Neuronal stem cell (in vitro differentiated cells): Measurements from ENCODE around the gene LRRC25.

Source experiments
- DNase-seq: peaks from one replicate; pipeline ENCODE4 v3.0.0-alpha.2; 2013; ENCODE audit warnings: low spot score
- H2AFZ ChIP-seq: one replicate; pipeline ENCODE4 v1.6.1; 2013; ENCODE audit warnings: mild to moderate bottlenecking, low read length, inconsistent platforms
- H2AK5ac ChIP-seq: 2 replicates; pipeline ENCODE4 v1.6.1; 2013; ENCODE audit warnings: low read depth, mild to moderate bottlenecking, inconsistent platforms, low read length, moderate library complexity, mixed read lengths
- H2BK120ac ChIP-seq: 2 replicates; pipeline ENCODE4 v1.6.1; 2013; ENCODE audit warnings: low read depth, mild to moderate bottlenecking, inconsistent platforms, low read length, moderate library complexity, mixed read lengths
- H2BK12ac ChIP-seq: one replicate; pipeline ENCODE4 v1.6.1; 2013; ENCODE audit warnings: low read length, inconsistent platforms
- H2BK15ac ChIP-seq: 2 replicates; pipeline ENCODE4 v1.6.1; 2013; ENCODE audit warnings: mild to moderate bottlenecking, low read length, inconsistent platforms, mixed read lengths
- H2BK5ac ChIP-seq: one replicate; pipeline ENCODE4 v1.6.1; 2013; ENCODE audit warnings: inconsistent platforms, mild to moderate bottlenecking, low read length, moderate library complexity
- H3K14ac ChIP-seq: one replicate; pipeline ENCODE4 v1.6.1; 2013; ENCODE audit warnings: low read length, inconsistent platforms
- H3K18ac ChIP-seq: 2 replicates; pipeline ENCODE4 v1.6.1; 2013; ENCODE audit warnings: low read length, inconsistent platforms
- H3K23ac ChIP-seq: 2 replicates; pipeline ENCODE4 v1.6.1; 2013; ENCODE audit warnings: low read depth, mild to moderate bottlenecking, mixed read lengths, low read length, inconsistent platforms; ENCODE audit not compliant: poor library complexity
- H3K27ac ChIP-seq: replicated peaks from 3 replicates; pipeline ENCODE4 v1.5.1; 2013; ENCODE audit warnings: low read length, inconsistent platforms
- H3K27me3 ChIP-seq, 3 experiments: 2 replicates each; pipeline ENCODE4 v1.6.1; 2013; ENCODE audit warnings: low read length in 3 of 3, mild to moderate bottlenecking in 2 of 3, inconsistent platforms in 1 of 3, low read depth in 1 of 3, mixed read lengths in 1 of 3, moderate library complexity in 1 of 3; ENCODE audit not compliant: control insufficient read depth in 3 of 3, insufficient read depth in 3 of 3
- H3K36me3 ChIP-seq, 2 donors: replicated peaks in 1 of 2; 2 replicates each; pipeline ENCODE4 v1.6.1; 2013; ENCODE audit warnings: low read length in 2 of 2; ENCODE audit not compliant: control insufficient read depth in 2 of 2, insufficient read depth in 2 of 2
- H3K4ac ChIP-seq: 2 replicates; pipeline ENCODE4 v1.6.1; 2013; ENCODE audit warnings: inconsistent platforms, mild to moderate bottlenecking, low read length, moderate library complexity
- H3K4me1 ChIP-seq, 2 donors: 1 replicate in 1 of 2; 2 replicates in 1 of 2; pipeline ENCODE4 v1.6.1; 2013; ENCODE audit warnings: low read length in 2 of 2, low read depth in 1 of 2; ENCODE audit not compliant: control insufficient read depth in 2 of 2, insufficient read depth in 1 of 2
- H3K4me2 ChIP-seq: one replicate; pipeline ENCODE4 v1.6.1; 2013; ENCODE audit warnings: mild to moderate bottlenecking, low read length, inconsistent platforms; ENCODE audit not compliant: insufficient read depth, poor library complexity, severe bottlenecking
- H3K4me3 ChIP-seq, 2 donors: 2 replicates each; pipeline ENCODE4 v1.5.1; 2013; ENCODE audit warnings: low read length in 2 of 2, mild to moderate bottlenecking in 2 of 2, inconsistent platforms in 1 of 2, moderate library complexity in 1 of 2
- H3K79me1 ChIP-seq: one replicate; pipeline ENCODE4 v1.6.1; 2013; ENCODE audit warnings: low read depth, mild to moderate bottlenecking, inconsistent platforms, low read length, moderate library complexity
- H3K9ac ChIP-seq: one replicate; pipeline ENCODE4 v1.6.1; 2013; ENCODE audit warnings: mild to moderate bottlenecking, low read depth, low read length, inconsistent platforms; ENCODE audit not compliant: poor library complexity
- H3K9me3 ChIP-seq, 2 donors: replicated peaks in 1 of 2; 2 replicates each; pipeline versions ENCODE3 to v1.6.1; 2013; ENCODE audit warnings: low read length in 2 of 2, mild to moderate bottlenecking in 2 of 2, inconsistent platforms in 1 of 2, low read depth in 1 of 2, mixed read lengths in 1 of 2, moderate library complexity in 1 of 2; ENCODE audit not compliant: control insufficient read depth in 2 of 2, insufficient read depth in 1 of 2
- H4K8ac ChIP-seq: one replicate; pipeline ENCODE4 v1.6.1; 2013; ENCODE audit warnings: low read depth, mild to moderate bottlenecking, inconsistent platforms, low read length, moderate library complexity
- H4K91ac ChIP-seq: one replicate; pipeline ENCODE4 v1.6.1; 2013; ENCODE audit warnings: low read length, low read depth, mild to moderate bottlenecking, inconsistent platforms; ENCODE audit not compliant: poor library complexity
- WGBS, 2 donors: extraction: QIAGEN DNeasy Blood & Tissue Kit; methylation state at CpG; one replicate each; pipeline ENCODE4 v1.1.7; 2013; ENCODE audit warnings: missing lambda C conversion rate in 2 of 2, mixed read lengths in 1 of 2; ENCODE audit not compliant: insufficient read length in 2 of 2, insufficient replicate concordance in 1 of 2; ENCODE audit errors: extremely low coverage in 2 of 2; 5-methylcytosine and 5-hydroxymethylcytosine counted together

Gene LRRC25

DNA sequence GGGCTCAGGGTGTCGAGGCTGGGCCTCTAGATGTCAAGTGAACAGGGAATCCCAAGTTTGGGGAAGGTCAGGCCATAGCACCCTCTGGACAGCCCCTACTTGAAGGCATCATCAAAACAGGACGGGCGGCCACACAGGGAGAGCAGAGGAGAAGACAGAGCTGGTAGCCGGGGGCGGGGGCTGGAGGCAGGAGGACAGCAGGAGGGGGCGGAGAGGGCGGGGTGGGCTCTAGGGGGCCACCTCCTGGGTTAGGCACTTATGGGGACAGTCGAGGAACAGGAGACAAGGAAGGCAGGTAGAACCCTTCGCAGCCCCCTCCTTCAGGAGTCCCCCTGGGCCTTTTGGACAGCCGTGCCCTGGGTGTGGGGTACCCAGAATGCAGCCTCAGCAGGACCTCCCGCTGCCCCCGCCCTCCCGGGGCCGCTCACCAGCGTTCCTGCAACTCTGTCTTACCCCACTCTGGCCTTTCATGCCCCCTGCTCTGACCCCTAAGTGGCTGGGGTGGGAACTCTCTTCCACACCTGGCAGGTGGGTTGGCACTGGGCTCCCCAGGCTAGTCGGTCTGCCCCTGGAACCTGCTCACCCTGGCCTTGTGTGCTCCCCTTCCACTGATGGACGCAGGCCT, 27.6 kb upstream of the LRRC25 start:
- Histone ChIP-seq H4K8ac (peak overlapping the region; percentile 30), H3K4me3 (no peak overlapping the region), H3K4me1 (peaks cover 32 to 65% of the 10 kb centered on the region in 2 donors), H3K4me2 (no peak overlapping the region), H3K9me3 (no peaks in the 10 kb centered on the region), H3K27ac (no peak overlapping the region), H3K14ac (no peak overlapping the region), H2AFZ (no peak overlapping the region), H3K4ac (peak overlapping the region; percentile 55), H2BK5ac (no peak overlapping the region), H3K9ac (no peak overlapping the region), H2BK120ac (peak overlapping the region; percentile 50), H3K23ac (peak overlapping the region; percentile 20), H4K91ac (no peak overlapping the region), H2AK5ac (peak overlapping the region; percentile 96), H2BK12ac (peak overlapping the region; percentile 97), H3K18ac (peak overlapping the region; percentile 76), H2BK15ac (peak overlapping the region; percentile 92), H3K27me3 (peaks cover 0 to 4% (median 0%) of the 10 kb centered on the region in 3 experiments), H3K36me3 (peaks cover 0 to 22% of the 10 kb centered on the region in 2 donors), H3K79me1 (peaks cover 17% of the 10 kb centered on the region)
- no peak for DNase-seq
- no CpG with 5 or more reads among the region's 17 CpGs for WGBS, 2 donors

DNA sequence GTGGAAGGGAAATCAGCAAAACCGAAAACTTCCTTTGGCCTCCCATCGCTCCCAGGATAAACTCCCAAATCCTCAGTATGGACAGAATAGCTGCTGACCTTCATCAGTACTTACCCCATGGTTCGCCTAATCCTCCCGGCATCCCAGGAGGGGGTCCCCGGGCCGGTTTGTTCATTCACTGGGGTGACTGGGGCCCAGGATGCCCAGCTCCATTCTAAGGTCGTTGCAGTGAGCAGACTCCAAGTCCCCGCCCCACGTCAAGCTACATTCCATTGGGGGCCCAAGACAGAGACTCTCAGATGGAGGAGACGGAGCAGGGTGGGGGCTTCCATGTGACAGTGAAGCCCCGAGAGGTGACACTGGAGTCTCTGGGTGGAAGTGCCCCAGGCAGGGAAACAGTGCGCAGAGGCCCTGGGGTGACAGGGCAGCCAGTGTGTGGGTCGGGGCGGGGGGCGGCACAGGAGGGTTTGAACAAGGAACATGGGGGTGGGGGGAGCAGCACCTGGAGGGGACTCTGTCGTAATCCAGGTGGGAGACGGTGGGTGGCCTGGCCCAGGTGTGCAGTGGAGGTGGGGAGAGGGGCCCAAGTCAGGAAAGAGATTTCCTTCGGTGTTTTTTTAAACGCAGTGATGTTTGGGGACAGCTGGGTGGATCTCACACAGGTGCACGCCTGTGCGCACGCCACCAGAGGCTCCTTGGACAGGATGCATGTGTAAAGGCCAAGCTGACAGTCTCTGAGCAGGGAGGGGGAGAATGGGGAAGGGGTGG, 26.9 kb upstream of the LRRC25 start:
- no peak overlapping the region for H2AFZ ChIP-seq

DNA sequence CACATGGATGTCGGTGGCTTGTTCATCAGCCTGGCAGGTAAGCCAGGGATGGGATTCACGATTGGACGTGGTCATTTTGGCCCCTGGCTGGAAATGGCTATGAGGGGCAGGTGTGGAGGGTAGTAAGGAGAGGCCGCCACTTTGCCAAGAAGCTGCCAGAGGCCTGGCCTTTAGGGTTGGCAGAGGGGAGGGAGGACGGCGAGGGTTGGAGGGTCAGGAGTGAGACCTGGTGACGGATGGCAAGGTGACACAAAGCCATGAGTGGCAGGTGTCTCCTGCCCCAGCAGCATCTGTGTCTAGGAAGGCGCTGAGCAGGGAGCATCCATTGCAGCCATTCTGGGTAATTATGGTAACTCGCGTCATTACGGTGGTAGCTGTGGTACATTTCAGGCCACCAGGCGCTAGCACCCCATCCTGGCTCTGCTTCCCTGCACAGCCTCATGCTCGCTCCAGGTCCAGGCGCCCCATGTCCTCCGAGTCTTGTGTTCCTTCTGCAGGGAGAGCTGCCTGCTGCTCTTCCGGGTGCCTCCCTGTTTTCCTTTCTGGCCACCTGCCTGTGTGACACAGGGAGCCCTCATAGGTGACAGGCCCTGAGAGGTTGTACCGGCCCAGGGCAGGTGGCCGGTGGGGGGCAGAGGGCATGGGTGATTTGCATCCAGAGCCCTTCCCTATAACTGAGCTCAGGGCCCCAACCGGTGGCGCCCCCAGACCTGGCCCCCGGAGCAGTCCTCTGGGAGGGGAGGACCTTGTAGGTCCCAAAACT, 26.0 kb upstream of the LRRC25 start:
- Histone ChIP-seq H2BK15ac (no peak overlapping the region), H2AFZ (no peak overlapping the region), H2BK120ac (no peak overlapping the region)

More for the DNA sequence above, 26.9 kb upstream of the LRRC25 start:
- H3K4me1 ChIP-seq, result peaks cover 27 to 58% of the 10 kb centered on the region in 2 donors
- H3K4me3 ChIP-seq, result no peak overlapping the region
- no peak overlapping the region for H3K4ac ChIP-seq
- H2BK15ac ChIP-seq, result peak overlapping the region; percentile 92
- H4K8ac ChIP-seq, result no peak overlapping the region
- no peak overlapping the region for H2BK12ac ChIP-seq
- H3K9ac ChIP-seq, result no peak overlapping the region
- H4K91ac ChIP-seq, result no peak overlapping the region
- H3K27ac ChIP-seq, result no peak overlapping the region
- no peak for DNase-seq
- H3K36me3 ChIP-seq, result peaks cover 0 to 22% of the 10 kb centered on the region in 2 donors
- H3K14ac ChIP-seq, result no peak overlapping the region
- H2BK5ac ChIP-seq, result no peak overlapping the region
- peak overlapping the region; percentile 75 for H2AK5ac ChIP-seq
- H2BK120ac ChIP-seq, result no peak overlapping the region
- no peaks in the 10 kb centered on the region for H3K9me3 ChIP-seq
- peak overlapping the region; percentile 2 for H3K4me2 ChIP-seq
- peaks cover 0 to 7% (median 0%) of the 10 kb centered on the region in 3 experiments for H3K27me3 ChIP-seq
- peak overlapping the region; percentile 23 for H3K23ac ChIP-seq
- H3K79me1 ChIP-seq, result peaks cover 19% of the 10 kb centered on the region
- WGBS, 2 donors, result no CpG with 5 or more reads among the region's 22 CpGs
- H3K18ac ChIP-seq, result peak overlapping the region; percentile 76

More for the DNA sequence above, 26.0 kb upstream of the LRRC25 start:
- peaks cover 29 to 59% of the 10 kb centered on the region in 2 donors for H3K4me1 ChIP-seq
- no peak overlapping the region for H4K91ac ChIP-seq
- peaks cover 0 to 12% (median 0%) of the 10 kb centered on the region in 3 experiments for H3K27me3 ChIP-seq
- H3K79me1 ChIP-seq, result peaks cover 19% of the 10 kb centered on the region
- no peaks in the 10 kb centered on the region for H3K9me3 ChIP-seq
- peak overlapping the region; percentile 35 for H2BK5ac ChIP-seq
- peaks cover 0 to 22% of the 10 kb centered on the region in 2 donors for H3K36me3 ChIP-seq
- peak overlapping the region; percentile 63 for H3K9ac ChIP-seq
- DNase-seq, result no peak
- H3K4me2 ChIP-seq, result no peak overlapping the region
- no peak overlapping the region for H3K14ac ChIP-seq
- no peak overlapping the region for H3K4ac ChIP-seq
- H3K4me3 ChIP-seq, result no peak overlapping the region
- no peak overlapping the region for H2BK12ac ChIP-seq
- H3K23ac ChIP-seq, result no peak overlapping the region
- no peak overlapping the region for H4K8ac ChIP-seq
- H3K18ac ChIP-seq, result peak overlapping the region; percentile 5
- H2AK5ac ChIP-seq, result peak overlapping the region; percentile 80
- WGBS, 2 donors, result no CpG with 5 or more reads among the region's 21 CpGs
- no peak overlapping the region for H3K27ac ChIP-seq
